Measurements from ENCODE around the gene CUX1.

The CUX1 gene

DNA sequence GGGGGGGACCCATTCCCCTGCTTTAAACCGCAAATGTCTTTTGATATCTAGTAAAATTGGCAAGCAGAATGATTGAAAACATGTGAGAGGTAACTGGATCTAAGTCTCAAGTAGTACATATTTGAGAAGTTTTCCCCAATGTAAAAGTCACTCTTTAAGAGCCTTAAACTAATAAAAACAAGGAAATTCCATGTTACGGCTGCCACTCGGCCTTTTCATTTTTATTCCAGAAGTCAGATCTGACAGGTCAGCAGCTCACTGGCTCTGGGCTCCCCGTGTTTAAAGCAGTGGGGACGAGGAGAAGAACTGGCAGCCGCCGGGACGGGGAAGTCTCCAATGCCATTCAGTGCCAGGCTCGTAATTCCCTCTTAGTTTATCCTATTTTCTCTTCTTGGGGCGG lies 80.7 kb downstream of the CUX1 start:
- DNase-seq = no peak

- DNase-seq = no peak
These were observed 82.2 kb downstream of the CUX1 start for GRCh38 chr7:101899616-101900015.

GRCh38 chr7:101900103-101900502 lies 82.7 kb downstream of the CUX1 start:
- DNase-seq = no peak

DNA sequence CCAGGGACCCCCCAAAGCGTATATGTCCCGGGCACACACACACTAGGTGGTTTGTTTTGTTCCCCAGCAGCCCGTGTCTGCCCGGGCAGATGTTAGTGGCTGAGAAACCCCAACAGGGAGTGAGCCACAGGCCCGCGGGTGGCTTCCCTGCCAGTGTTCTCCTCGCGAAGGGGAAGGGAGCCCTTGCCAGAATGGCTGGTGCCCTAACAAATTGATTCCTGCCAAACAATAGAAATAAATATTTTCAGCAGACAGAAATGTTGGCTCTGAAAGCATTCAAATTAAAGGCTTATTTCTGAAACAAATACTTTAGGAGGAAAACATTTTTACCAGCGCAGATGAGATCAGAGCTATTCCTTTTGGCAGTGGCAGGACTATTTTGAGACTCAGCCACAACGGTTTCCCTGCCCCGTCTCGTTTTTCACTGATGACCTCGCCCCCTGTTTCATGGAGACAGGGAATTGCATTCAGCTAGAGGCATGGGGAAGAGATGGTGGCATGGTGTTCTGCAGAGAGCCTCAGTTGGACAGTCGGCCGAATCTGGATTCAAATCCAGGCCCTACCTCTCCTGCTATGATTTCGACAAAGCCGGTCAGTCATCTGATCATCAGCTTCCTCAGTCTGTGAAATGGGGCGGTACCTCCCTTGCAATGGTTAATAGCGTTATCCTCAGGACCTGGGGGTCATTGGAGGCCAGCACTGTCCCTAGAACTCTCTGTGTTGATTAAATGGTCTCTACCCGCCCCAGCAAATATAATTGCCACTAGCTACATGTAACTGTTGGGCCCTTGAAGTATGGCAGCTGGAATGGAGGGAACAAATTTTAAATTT lies 84.5 kb downstream of the CUX1 start:
- no peak for DNase-seq

GRCh38 chr7:101902680-101903514 lies 85.5 kb downstream of the CUX1 start:
- no peak for DNase-seq

GRCh38 chr7:101903515-101903868 lies 86.1 kb downstream of the CUX1 start:
- DNase-seq = no peak

DNA sequence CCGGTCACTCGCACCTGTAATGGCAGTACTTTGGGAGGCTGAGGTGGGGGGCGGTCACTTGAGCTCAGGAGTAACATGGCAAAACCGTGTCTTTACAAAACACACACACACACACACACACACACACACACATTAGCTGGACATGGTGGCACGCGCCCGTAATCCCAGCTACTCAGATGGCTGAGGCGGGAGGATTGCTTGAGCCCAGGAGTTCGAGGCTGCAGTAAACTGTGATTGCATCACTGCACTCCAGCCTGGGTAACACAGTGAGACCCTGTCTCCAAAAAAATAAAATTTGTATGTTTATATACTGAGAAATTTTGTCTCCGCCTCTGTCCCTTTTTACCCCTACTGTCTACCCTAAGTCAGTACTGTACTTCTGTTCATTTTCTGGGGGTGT lies 86.6 kb downstream of the CUX1 start:
- DNase-seq = no peak

- DNase-seq = no peak
These were observed 87.9 kb downstream of the CUX1 start for GRCh38 chr7:101905203-101905865.

DNA sequence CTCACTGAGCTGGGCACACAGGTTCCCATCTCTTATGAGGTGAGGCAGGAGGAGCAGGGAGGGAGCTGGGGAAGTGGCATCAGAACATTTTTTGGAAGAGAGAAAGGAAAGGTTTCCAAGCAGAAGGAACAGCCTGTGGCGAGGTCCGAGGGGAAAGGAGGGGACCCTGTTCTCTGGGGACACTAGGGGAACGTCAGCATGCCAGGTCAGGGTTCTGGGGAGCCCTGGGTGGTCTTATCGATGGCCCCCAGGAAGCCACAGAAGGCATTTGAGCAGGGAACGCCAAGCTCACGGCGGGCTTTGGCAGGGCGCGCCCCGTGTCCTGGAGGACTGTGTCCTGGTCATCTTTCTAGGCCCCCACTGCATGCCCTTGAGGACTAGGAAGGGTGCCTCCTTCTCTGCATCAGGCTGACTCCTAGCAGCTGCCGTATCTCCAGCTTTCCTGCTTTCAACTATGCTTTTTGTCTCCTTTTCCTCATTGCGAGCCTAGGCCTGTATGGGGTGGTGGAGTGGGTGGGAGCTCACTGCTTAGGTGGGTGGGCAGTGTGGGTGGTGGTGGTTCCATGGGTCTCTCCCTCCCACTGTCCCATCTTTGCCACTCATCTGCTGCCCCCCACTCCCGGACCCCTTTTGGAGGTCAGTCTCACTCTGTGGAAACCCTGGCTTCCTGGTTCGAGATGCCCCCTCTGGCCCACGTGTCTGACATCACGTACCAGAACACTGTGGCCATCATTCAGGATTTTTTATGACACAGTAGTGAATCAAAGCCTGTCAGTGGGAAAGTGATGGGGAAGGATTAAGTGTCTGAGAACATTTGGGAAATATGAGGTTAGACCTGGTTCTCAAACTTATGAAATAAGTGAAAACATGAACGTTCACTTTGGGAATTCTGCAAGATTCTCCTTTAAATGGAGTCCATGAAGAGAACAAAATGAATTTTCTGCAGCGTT lies 89.1 kb downstream of the CUX1 start:
- no peak for DNase-seq

DNA sequence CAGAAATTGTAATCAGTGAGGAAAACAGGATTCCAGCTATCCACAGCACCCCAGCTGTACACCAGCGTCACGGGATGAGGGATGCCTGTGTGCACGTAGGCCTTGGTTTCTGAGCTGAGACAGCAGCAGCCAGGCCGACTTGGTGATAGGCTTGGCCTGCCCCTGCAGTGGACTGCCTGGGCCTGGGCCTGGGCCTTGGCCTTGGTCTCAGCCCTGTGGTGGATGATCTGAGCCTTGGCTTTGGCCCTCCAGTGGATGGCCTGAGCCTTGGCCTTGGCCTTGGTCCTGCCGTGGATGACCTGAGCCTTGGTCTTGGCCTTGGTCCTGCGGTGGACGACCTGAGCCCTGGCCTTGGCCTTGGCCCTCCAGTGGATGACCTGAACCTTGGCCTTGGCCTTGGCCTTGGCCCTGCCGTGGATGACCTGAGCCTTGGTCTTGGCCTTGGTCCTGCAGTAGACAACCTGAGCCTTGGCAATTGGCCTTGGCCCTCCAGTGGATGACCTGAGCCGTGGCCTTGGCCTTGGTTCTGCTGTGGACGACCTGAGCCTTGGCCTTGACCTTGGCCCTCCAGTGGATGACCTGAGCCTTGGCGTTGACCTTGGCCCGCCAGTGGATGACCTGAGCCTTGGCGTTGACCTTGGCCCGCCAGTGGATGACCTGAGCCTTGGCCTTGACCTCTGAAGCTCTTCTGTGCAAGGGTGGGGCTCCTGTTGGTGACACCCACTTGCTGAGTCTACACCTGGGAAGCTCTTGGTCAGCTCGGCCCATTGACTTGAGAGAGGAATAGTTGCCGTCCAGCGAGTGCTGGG lies 93.8 kb downstream of the CUX1 start:
- no peak for DNase-seq

- no peak for DNase-seq
These were observed 94.6 kb downstream of the CUX1 start for GRCh38 chr7:101911800-101912715.

GRCh38 chr7:101912716-101913110 lies 95.3 kb downstream of the CUX1 start:
- no peak for DNase-seq

- DNase-seq = no peak
These were observed 95.9 kb downstream of the CUX1 start for GRCh38 chr7:101913247-101913721.

- DNase-seq = no peak
These were observed 96.4 kb downstream of the CUX1 start for GRCh38 chr7:101913851-101914250.

DNA sequence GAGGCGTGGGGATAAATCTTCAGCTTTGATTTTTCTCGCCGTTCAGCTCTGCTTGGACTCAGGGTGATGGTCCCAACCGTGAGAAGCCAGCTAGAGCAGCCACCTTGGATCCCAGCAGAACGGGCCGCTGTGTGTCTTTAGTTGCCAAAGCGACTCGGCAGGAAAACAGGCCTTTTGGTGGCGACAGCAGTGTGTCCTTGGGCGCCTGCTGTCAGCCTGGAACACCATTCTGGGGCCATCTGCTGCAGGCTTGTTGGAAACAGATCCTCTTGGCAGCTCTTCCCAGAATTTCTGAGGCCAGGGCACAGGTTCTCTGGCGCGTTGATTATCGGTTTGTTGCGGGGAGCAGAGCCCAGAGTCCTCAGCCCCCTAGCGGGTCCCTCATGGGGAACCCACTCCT lies 97.6 kb downstream of the CUX1 start:
- no peak for DNase-seq

DNA sequence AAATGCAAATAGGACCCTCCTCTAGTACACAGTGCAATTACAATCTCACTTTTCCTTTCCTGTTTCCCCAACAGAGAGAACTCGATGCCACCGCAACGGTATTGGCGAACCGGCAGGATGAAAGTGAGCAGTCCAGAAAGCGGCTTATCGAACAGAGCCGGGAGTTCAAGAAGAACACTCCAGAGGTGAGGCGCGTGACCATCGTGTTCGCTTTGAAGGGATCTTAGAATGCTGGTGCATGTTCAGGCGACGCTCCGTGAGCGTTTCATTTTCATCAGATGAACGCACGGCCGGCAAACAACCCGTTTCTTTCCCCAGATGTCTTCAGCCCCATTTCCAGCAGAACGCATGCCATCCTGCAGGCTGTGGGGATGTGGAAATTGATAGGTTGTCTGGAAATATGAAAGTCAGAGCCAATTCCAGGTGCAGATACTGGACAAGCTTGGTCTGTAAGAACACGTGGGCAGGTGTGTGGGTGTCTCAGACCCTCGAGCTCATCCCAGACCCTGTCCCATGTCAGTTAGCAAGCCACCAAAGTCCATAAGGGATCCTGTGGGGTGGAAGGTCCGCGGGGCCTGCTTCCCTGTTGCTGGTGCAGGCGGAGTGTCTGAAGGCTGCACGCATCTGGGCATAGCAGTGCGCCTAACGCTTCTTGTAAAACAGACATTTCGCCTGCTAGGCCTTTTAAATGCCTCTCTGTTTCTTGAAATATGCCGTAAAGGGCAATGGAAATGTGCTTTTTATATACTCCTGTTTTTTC lies 98.8 kb downstream of the CUX1 start:
- DNase-seq = no peak

GRCh38 chr7:101916876-101917275 lies 99.5 kb downstream of the CUX1 start:
- no peak for DNase-seq

DNA sequence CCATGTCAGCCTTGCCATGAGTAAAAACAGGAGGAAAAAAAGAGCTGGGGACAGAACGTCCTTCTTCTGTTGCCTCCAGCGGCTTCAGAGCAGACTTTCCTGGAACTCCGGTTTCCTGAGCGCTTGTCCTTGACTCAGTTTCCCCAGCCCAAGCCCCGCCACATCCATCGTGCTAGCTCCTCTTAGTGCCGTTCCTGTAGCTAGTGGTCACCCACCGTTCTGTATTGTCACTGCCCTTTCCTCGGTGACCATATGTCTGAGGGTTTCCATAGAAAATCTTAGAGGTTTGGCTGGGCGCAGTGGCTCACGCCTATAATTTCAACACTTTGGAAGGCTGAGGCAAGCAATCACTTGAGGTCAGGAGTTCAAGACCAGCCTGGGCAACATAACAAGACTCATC lies 100.1 kb downstream of the CUX1 start:
- no peak for DNase-seq

DNA sequence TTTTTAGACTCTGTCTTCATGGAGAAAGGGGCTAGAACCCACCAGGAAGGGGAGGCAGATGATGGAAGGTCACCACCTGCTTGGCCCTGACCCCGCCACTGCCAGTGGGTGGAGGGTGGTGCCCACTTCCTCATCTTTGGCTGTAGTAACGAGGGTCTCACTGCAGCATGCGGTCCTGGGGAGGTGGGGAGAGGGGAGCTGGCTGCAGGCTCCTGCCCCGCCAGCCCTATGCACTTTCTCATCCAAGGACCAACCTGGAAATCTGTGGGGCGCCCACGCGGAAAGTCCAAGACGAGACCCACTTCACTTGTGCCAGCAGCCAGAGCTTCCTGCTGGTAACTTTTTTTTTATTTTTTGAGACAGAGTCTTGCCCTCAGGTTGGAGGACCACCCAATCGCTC lies 101.0 kb downstream of the CUX1 start:
- no peak for DNase-seq
